ENCODE measurements around the gene MRNIP.

Gene MRNIP

GRCh38 chr5:179860301-179860700 lies 1.7 kb upstream of the MRNIP start:
- peaks cover 21% of the 10 kb centered on the region for H3K79me2 ChIP-seq
- H3K27me3 ChIP-seq (ENCODE audit: control insufficient read depth, insufficient read depth, low read length): no peaks in the 10 kb centered on the region
- H3K9me3 ChIP-seq (ENCODE audit: control insufficient read depth, low read length): no peaks in the 10 kb centered on the region
- H2AFZ ChIP-seq: no peak overlapping the region
- no peak overlapping the region for H3K9ac ChIP-seq
- no peak overlapping the region for H3K27ac ChIP-seq
- H3K4me2 ChIP-seq (ENCODE audit: low read length): no peak overlapping the region
- H3K4me3 ChIP-seq (ENCODE audit: low read depth, low read length): no peak overlapping the region
- TF ChIP-seq CTCF (IDR thresholded peaks at IDR 0.05): no peak
- no peaks in the 10 kb centered on the region for H3K4me1 ChIP-seq
- H3K36me3 ChIP-seq (ENCODE audit: control insufficient read depth, insufficient read depth, low read length): no peaks in the 10 kb centered on the region

- no peak overlapping the region for H3K9ac ChIP-seq
- peak overlapping the region; percentile 84 for H3K4me3 ChIP-seq (ENCODE audit: low read depth, low read length)
- no peaks in the 10 kb centered on the region for H3K27me3 ChIP-seq (ENCODE audit: control insufficient read depth, insufficient read depth, low read length)
- H2AFZ ChIP-seq: peak overlapping the region; percentile 98
- no peaks in the 10 kb centered on the region for H3K36me3 ChIP-seq (ENCODE audit: control insufficient read depth, insufficient read depth, low read length)
- peak overlapping the region; percentile 86 for H3K27ac ChIP-seq
- no peak for TF ChIP-seq CTCF (IDR thresholded peaks at IDR 0.05)
- no peaks in the 10 kb centered on the region for H3K9me3 ChIP-seq (ENCODE audit: control insufficient read depth, low read length)
- H3K79me2 ChIP-seq: peaks cover 21% of the 10 kb centered on the region
- peak overlapping the region; percentile 78 for H3K4me2 ChIP-seq (ENCODE audit: low read length)
- no peaks in the 10 kb centered on the region for H3K4me1 ChIP-seq
Measured at GRCh38 chr5:179858241-179858585, 404 bp downstream of the MRNIP start.

- peaks cover 22% of the 10 kb centered on the region for H3K79me2 ChIP-seq
- H3K4me3 ChIP-seq (ENCODE audit: low read depth, low read length): no peak overlapping the region
- no peaks in the 10 kb centered on the region for H3K9me3 ChIP-seq (ENCODE audit: control insufficient read depth, low read length)
- no peak overlapping the region for H3K4me2 ChIP-seq (ENCODE audit: low read length)
- H3K36me3 ChIP-seq (ENCODE audit: control insufficient read depth, insufficient read depth, low read length): no peaks in the 10 kb centered on the region
- no peak overlapping the region for H3K27ac ChIP-seq
- no peaks in the 10 kb centered on the region for H3K4me1 ChIP-seq
- H3K9ac ChIP-seq: no peak overlapping the region
- H3K27me3 ChIP-seq (ENCODE audit: control insufficient read depth, insufficient read depth, low read length): no peaks in the 10 kb centered on the region
- no peak for TF ChIP-seq CTCF (IDR thresholded peaks at IDR 0.05)
- no peak overlapping the region for H2AFZ ChIP-seq
Measured at GRCh38 chr5:179854356-179854755, 4.3 kb downstream of the MRNIP start.

- Histone ChIP-seq H3K9me3 (ENCODE audit: control insufficient read depth, low read length) (no peaks in the 10 kb centered on the region), H2AFZ (no peak overlapping the region), H3K4me2 (ENCODE audit: low read length) (no peak overlapping the region), H3K27ac (no peak overlapping the region), H3K36me3 (ENCODE audit: control insufficient read depth, insufficient read depth, low read length) (no peaks in the 10 kb centered on the region), H3K4me1 (no peaks in the 10 kb centered on the region), H3K4me3 (ENCODE audit: low read depth, low read length) (no peak overlapping the region), H3K79me2 (peaks cover 27% of the 10 kb centered on the region), H3K9ac (no peak overlapping the region), H3K27me3 (ENCODE audit: control insufficient read depth, insufficient read depth, low read length) (no peaks in the 10 kb centered on the region)
- no peak for TF ChIP-seq CTCF (IDR thresholded peaks at IDR 0.05)
Measured at GRCh38 chr5:179852993-179853547, 5.5 kb downstream of the MRNIP start.

GRCh38 chr5:179841621-179842020 lies 17.0 kb downstream of the MRNIP start:
- H3K79me2 ChIP-seq: no peaks in the 10 kb centered on the region
- H2AFZ ChIP-seq: no peak overlapping the region
- no peaks in the 10 kb centered on the region for H3K36me3 ChIP-seq (ENCODE audit: control insufficient read depth, insufficient read depth, low read length)
- H3K27me3 ChIP-seq (ENCODE audit: control insufficient read depth, insufficient read depth, low read length): no peaks in the 10 kb centered on the region
- H3K4me3 ChIP-seq (ENCODE audit: low read depth, low read length): no peak overlapping the region
- H3K4me1 ChIP-seq: no peaks in the 10 kb centered on the region
- no peak overlapping the region for H3K9ac ChIP-seq
- no peak for TF ChIP-seq CTCF (IDR thresholded peaks at IDR 0.05)
- no peaks in the 10 kb centered on the region for H3K9me3 ChIP-seq (ENCODE audit: control insufficient read depth, low read length)
- H3K27ac ChIP-seq: no peak overlapping the region
- no peak overlapping the region for H3K4me2 ChIP-seq (ENCODE audit: low read length)

Measured in parathyroid adenoma (tissue), 2 donors.